GM12801 (cell line): ENCODE data around the gene TMEM87B.

Experiments used
- TF ChIP-seq, protein P1 (sequence below): IDR thresholded peaks from one replicate; pipeline ENCODE4 v1.5.1; 2011; ENCODE audit warnings: control low read depth; ENCODE audit not compliant: insufficient read length; ENCODE audit errors: extremely low read depth

The TMEM87B gene

DNA sequence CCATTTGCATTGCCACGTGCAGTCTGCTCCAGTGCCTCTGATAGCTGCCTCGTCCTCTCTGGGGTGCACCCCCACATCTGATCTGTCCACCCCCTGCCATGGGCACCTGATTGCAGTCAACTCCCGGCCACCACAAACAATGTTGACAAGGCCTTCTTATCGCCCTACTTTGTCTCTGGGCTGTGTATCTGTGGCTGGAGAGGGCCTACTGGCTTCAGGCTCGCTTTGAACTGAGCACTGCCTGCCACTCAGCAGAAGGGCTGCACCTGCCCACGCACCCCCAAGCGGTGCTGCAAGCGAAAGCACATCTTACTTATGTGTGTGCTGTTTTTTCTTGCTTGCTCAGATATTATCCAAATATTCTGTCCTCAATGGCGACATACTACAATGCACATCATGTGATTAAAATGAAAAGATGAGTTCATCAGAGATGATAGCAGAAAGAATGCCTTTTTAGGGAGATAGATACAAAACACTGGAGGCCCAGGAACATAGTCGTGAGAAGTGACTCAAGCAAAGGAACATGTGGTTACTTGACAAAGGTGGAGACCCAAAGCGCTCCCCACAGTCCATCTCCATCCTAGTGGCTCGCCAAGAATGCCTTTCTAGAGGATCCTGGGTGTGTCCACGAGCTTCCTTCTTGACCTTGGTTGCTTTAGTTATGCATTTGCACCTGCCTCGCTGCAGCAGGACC is 111.9 kb downstream of the TMEM87B start:
- TF ChIP-seq, protein P1, sequence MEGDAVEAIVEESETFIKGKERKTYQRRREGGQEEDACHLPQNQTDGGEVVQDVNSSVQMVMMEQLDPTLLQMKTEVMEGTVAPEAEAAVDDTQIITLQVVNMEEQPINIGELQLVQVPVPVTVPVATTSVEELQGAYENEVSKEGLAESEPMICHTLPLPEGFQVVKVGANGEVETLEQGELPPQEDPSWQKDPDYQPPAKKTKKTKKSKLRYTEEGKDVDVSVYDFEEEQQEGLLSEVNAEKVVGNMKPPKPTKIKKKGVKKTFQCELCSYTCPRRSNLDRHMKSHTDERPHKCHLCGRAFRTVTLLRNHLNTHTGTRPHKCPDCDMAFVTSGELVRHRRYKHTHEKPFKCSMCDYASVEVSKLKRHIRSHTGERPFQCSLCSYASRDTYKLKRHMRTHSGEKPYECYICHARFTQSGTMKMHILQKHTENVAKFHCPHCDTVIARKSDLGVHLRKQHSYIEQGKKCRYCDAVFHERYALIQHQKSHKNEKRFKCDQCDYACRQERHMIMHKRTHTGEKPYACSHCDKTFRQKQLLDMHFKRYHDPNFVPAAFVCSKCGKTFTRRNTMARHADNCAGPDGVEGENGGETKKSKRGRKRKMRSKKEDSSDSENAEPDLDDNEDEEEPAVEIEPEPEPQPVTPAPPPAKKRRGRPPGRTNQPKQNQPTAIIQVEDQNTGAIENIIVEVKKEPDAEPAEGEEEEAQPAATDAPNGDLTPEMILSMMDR: no peak

DNA sequence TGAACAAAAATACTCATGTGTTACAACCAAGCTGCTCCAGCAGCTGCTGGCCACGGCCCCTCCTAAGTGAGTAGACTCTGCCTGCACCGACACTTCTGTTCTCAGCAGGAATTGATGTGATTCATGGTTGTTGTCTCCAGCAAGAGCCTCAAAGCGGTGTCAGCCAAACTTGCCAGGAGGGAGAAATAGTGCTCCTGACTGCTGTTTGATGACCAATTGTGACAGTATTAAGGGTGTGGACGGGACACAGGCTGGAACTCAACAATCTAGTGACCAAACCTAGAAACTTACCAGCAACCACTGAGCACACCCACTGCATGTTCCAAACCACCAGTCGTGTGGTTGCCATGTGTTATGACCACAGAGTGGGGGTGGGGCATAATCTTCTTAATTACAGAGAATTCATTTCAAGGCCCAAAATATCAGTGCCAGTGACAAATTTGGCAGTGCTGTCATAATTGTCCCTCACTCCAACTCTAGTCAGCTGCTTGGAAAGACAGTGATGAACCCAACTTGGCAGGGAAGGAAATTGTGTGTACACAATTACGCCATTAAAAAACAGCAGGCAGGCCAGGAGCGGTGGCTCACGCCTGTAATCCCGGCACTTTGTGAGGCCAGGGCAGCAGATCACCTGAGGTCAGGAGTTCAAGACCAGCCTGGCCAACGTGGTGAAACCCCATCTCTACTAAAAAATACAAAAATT is 113.5 kb downstream of the TMEM87B start:
- TF ChIP-seq, protein P1: no peak
